Calu3 (cell line): ENCODE data around the gene TMIE. TPM values are rescaled to one million over a fixed set of nuclear protein-coding genes. Genes with fewer than 3 reads are reported as not detected.

ENCODE experiments used
- BruUV-seq: library from RNA; stranded (reverse); fragments of 400-500 nt; replicated peaks from 2 replicates; lab custom pipeline; 2021; lab: Mats Ljungman, UMichigan
- CTCF ChIA-PET: fragments of 300-600 bp; sonication (Branson Sonifier 250); formaldehyde crosslinking; loops from one replicate; lab custom pipeline; 2022; ENCODE audit warnings: antibody characterized with exemption; lab: Charles Lee
- DNase-seq: peaks from one replicate; pipeline ENCODE4 v3.0.0; 2022
- H3K27ac Mint-ChIP-seq: one replicate; pipeline ENCODE4 v1.8.0; 2022; ENCODE audit warnings: mixed read lengths; ENCODE audit not compliant: unreplicated experiment
- H3K27me3 Mint-ChIP-seq: one replicate; pipeline ENCODE4 v1.8.0; 2022; ENCODE audit warnings: mixed read lengths; ENCODE audit not compliant: unreplicated experiment
- H3K36me3 Mint-ChIP-seq: one replicate; pipeline ENCODE4 v1.8.0; 2022; ENCODE audit warnings: mild to moderate bottlenecking, moderate library complexity, mixed read lengths; ENCODE audit not compliant: insufficient read depth, unreplicated experiment
- H3K4me1 Mint-ChIP-seq: one replicate; pipeline ENCODE4 v1.8.0; 2022; ENCODE audit warnings: mild to moderate bottlenecking, low read depth, mixed read lengths; ENCODE audit not compliant: unreplicated experiment
- H3K4me3 Mint-ChIP-seq: one replicate; pipeline ENCODE4 v1.8.0; 2022; ENCODE audit warnings: mild to moderate bottlenecking, low read depth, moderate library complexity, mixed read lengths; ENCODE audit not compliant: unreplicated experiment
- H3K9me3 Mint-ChIP-seq: one replicate; pipeline ENCODE4 v1.8.0; 2022; ENCODE audit warnings: low read depth, mixed read lengths; ENCODE audit not compliant: unreplicated experiment
- CTCF ChIP-seq: fragments of 200-600 bp; IDR thresholded peaks from one replicate; pipeline ENCODE4 v1.8.0; 2022; ENCODE audit warnings: antibody characterized with exemption; ENCODE audit not compliant: unreplicated experiment
- intact Hi-C: fragments of 100-400 bp; cut with micrococcal nuclease; formaldehyde crosslinking; loops from one replicate; pipeline ENCODE4 v1.10.0; 2022; ENCODE audit not compliant: unreplicated experiment
- total RNA-seq: library from RNA; stranded (reverse); gene quantifications from 2 replicates; pipeline ENCODE4 v1.2.3, GENCODE V29; 2022

Gene TMIE
- total RNA-seq, 1 experiment from 2014 or later: 0.26 TPM

GRCh38 chr3:46668116-46668515, 33.1 kb upstream of the TMIE start:
- intact Hi-C loops: no loop called here
- TF ChIP-seq CTCF: no peak
- Mint-ChIP-seq H3K9me3 (no peaks in the 10 kb centered on the region), H3K27ac (no peak overlapping the region), H3K4me1 (no peaks in the 10 kb centered on the region), H3K36me3 (peaks cover 11% of the 10 kb centered on the region), H3K4me3 (no peak overlapping the region), H3K27me3 (peaks cover 22% of the 10 kb centered on the region)
- BruUV-seq: TSS peak; percentile 26
- CTCF ChIA-PET: interaction anchor here (0.5 kb wide), 1 partner anchor 179 kb away, joined by 3 read pairs; no protein-coding TSS in a partner anchor
- no peak for DNase-seq

GRCh38 chr3:46668591-46668990, 32.6 kb upstream of the TMIE start:
- DNase-seq: no peak
- Mint-ChIP-seq H3K9me3 (no peaks in the 10 kb centered on the region), H3K4me3 (no peak overlapping the region), H3K36me3 (peaks cover 11% of the 10 kb centered on the region), H3K27ac (no peak overlapping the region), H3K27me3 (peaks cover 17% of the 10 kb centered on the region), H3K4me1 (no peaks in the 10 kb centered on the region)
- TF ChIP-seq CTCF: no peak
- intact Hi-C loops: no loop called here
- CTCF ChIA-PET: interaction anchor here (0.5 kb wide), 1 partner anchor 179 kb away, joined by 3 read pairs; no protein-coding TSS in a partner anchor
- no TSS peak for BruUV-seq

GRCh38 chr3:46669191-46669999, 31.8 kb upstream of the TMIE start:
- Mint-ChIP-seq H3K27ac (no peak overlapping the region), H3K4me3 (no peak overlapping the region), H3K9me3 (no peaks in the 10 kb centered on the region), H3K36me3 (peaks cover 11% of the 10 kb centered on the region), H3K4me1 (no peaks in the 10 kb centered on the region), H3K27me3 (peaks cover 12% of the 10 kb centered on the region)
- CTCF ChIA-PET: no interaction called here
- intact Hi-C loops: no loop called here
- no peak for DNase-seq
- TF ChIP-seq CTCF: no peak
- BruUV-seq: no TSS peak

- H3K9me3 Mint-ChIP-seq: no peaks in the 10 kb centered on the region
These were observed 30.9 kb upstream of the TMIE start for GRCh38 chr3:46670000-46670890.

More at GRCh38 chr3:46670000-46670890, 30.9 kb upstream of the TMIE start:
- Mint-ChIP-seq H3K27me3 (peaks cover 12% of the 10 kb centered on the region), H3K27ac (no peak overlapping the region), H3K36me3 (peaks cover 11% of the 10 kb centered on the region), H3K4me3 (no peak overlapping the region), H3K4me1 (no peaks in the 10 kb centered on the region)
- TF ChIP-seq CTCF: no peak
- intact Hi-C loops: no loop called here
- DNase-seq: no peak
- BruUV-seq: no TSS peak
- CTCF ChIA-PET: no interaction called here
